HepG2 (cell line): ENCODE data around the gene FRMD4A. TPM values are rescaled to one million over a fixed set of nuclear protein-coding genes. Genes with fewer than 3 reads are reported as not detected.

Experiments
- ATAC-seq: fragments of 200-7000 bp; cut with Tn5 transposase; 3 replicates; pipeline ENCODE4 v1.9.1; 2020; ENCODE audit warnings: mild to moderate bottlenecking, moderate library complexity
- BruUV-seq: library from RNA; stranded (reverse); fragments of 400-500 nt; replicated peaks from 2 replicates; lab custom pipeline; 2021; lab: Mats Ljungman, UMichigan
- CTCF ChIA-PET: fragments of 300-600 bp; formaldehyde crosslinking; extraction: SDS; loops from one replicate; lab custom pipeline; 2021; ENCODE audit warnings: low total read pairs, inconsistent platforms, low intra/inter-chr PET ratio; lab: Yijun Ruan, JAX
- POLR2A ChIA-PET: fragments of 350-600 bp; sonication (Branson Sonifier 250); formaldehyde crosslinking; loops from one replicate; lab custom pipeline; 2020; ENCODE audit warnings: antibody characterized with exemption, inconsistent platforms; lab: Yijun Ruan, JAX
- DNase-seq: peaks from one replicate; pipeline ENCODE4 v3.0.0-alpha.2; 2015; ENCODE audit warnings: low spot score
- FAIRE-seq: peaks from 3 replicates; lab custom pipeline; 2011; peaks lifted over from hg19 to GRCh38; lab: Jason Lieb, UNC
- H2AFZ ChIP-seq: one replicate; pipeline ENCODE4 v1.6.1; 2011; ENCODE audit warnings: low read length, inconsistent platforms
- H3K27ac ChIP-seq: fragments of 300-600 bp; 3 replicates; pipeline ENCODE4 v1.8.0; 2011; ENCODE audit warnings: mixed run types, mild to moderate bottlenecking, mixed read lengths, low read length, inconsistent platforms; ENCODE audit not compliant: insufficient read depth; ENCODE audit errors: extremely low read length
- H3K27me3 ChIP-seq, 2 experiments: fragments of 200-600 bp in 1 of 2; 2 replicates in 1 of 2; 3 replicates in 1 of 2; pipeline versions ENCODE4 v1.6.0 to v1.8.0; 2011; ENCODE audit warnings: low read length in 2 of 2, mild to moderate bottlenecking in 2 of 2, moderate library complexity in 2 of 2, inconsistent platforms in 1 of 2; ENCODE audit not compliant: insufficient read depth in 2 of 2, control insufficient read depth in 1 of 2
- H3K36me3 ChIP-seq, 2 experiments: fragments of 200-600 bp in 1 of 2; replicated peaks in 1 of 2; 2 replicates in 1 of 2; 3 replicates in 1 of 2; pipeline versions ENCODE4 v1.5.1 to v1.8.0; 2011; ENCODE audit warnings: low read length in 2 of 2, inconsistent platforms in 1 of 2; ENCODE audit not compliant: insufficient read depth in 2 of 2, control insufficient read depth in 1 of 2
- H3K4me1 ChIP-seq: 2 replicates; pipeline ENCODE4 v1.5.1; 2012; ENCODE audit warnings: low read length, inconsistent platforms; ENCODE audit not compliant: insufficient read depth
- H3K4me2 ChIP-seq: 2 replicates; pipeline ENCODE4 v1.6.0; 2011; ENCODE audit warnings: low read depth, low read length, inconsistent platforms
- H3K4me3 ChIP-seq, 3 experiments: fragments of 200-600 bp in 1 of 3; sonication (generic), shearing (Covaris generic) in 1 of 3; replicated peaks in 1 of 3; 2 replicates each; pipeline ENCODE4 v1.5.1; 2011 to 2016; ENCODE audit warnings: low read length in 3 of 3, inconsistent platforms in 2 of 3, low read depth in 2 of 3, mild to moderate bottlenecking in 2 of 3, control low read depth in 1 of 3, mixed read lengths in 1 of 3; ENCODE audit not compliant: insufficient read depth in 1 of 3
- H3K79me2 ChIP-seq: one replicate; pipeline ENCODE4 v1.6.1; 2011; ENCODE audit warnings: low read length, inconsistent platforms; ENCODE audit not compliant: insufficient read depth
- H3K9ac ChIP-seq: 2 replicates; pipeline ENCODE4 v1.6.0; 2011; ENCODE audit warnings: mild to moderate bottlenecking, low read depth, low read length, inconsistent platforms; ENCODE audit not compliant: insufficient read depth
- H3K9me3 ChIP-seq: 2 replicates; pipeline ENCODE4 v1.5.1; 2012; ENCODE audit warnings: mild to moderate bottlenecking, low read length
- H4K20me1 ChIP-seq: 2 replicates; pipeline ENCODE4 v1.6.0; 2011; ENCODE audit warnings: inconsistent platforms, mild to moderate bottlenecking, low read length, moderate library complexity; ENCODE audit not compliant: insufficient read depth
- ARHGAP35 ChIP-seq: sonication (generic); formaldehyde crosslinking; IDR thresholded peaks from 2 replicates; pipeline ENCODE4 v1.9.0; 2022; ENCODE audit warnings: mild to moderate bottlenecking, inconsistent platforms, moderate library complexity, missing genetic modification reagents, borderline replicate concordance
- KMT2A ChIP-seq: sonication (generic); formaldehyde crosslinking; IDR thresholded peaks from 2 replicates; pipeline ENCODE4 v1.4.0; 2020; ENCODE audit warnings: missing genetic modification reagents
- MAFK ChIP-seq, 2 experiments: IDR thresholded peaks in 1 of 2; conservative IDR thresholded peaks in 1 of 2; 2 replicates each; pipeline ENCODE4 v1.6.1; 2011; ENCODE audit warnings: improper control_type of control experiment in 2 of 2, low read length in 2 of 2
- NAIF1 ChIP-seq: sonication (generic); formaldehyde crosslinking; IDR thresholded peaks from 2 replicates; pipeline ENCODE4 v1.5.0; 2020; ENCODE audit warnings: mild to moderate bottlenecking, missing genetic modification reagents, borderline replicate concordance
- NFE2L2 ChIP-seq: fragments of 150-350 bp; IDR thresholded peaks from 2 replicates; pipeline ENCODE4 v1.6.1; 2014; ENCODE audit warnings: low read length
- TFAP4 ChIP-seq: sonication (generic); IDR thresholded peaks from 2 replicates; pipeline ENCODE4 v1.6.1; 2016; ENCODE audit warnings: low read depth, borderline replicate concordance
- TMF1 ChIP-seq: sonication (generic); formaldehyde crosslinking; IDR thresholded peaks from 2 replicates; pipeline ENCODE4 v1.8.1; 2022; ENCODE audit warnings: low read depth, missing genetic modification reagents
- ZBTB34 ChIP-seq: sonication (generic); formaldehyde crosslinking; IDR thresholded peaks from 2 replicates; pipeline ENCODE4 v1.8.0; 2022; ENCODE audit warnings: mild to moderate bottlenecking, missing genetic modification reagents
- ZNF616 ChIP-seq: sonication (generic); formaldehyde crosslinking; IDR thresholded peaks from 2 replicates; pipeline ENCODE4 v1.5.0; 2020; ENCODE audit warnings: low read depth, mild to moderate bottlenecking, missing genetic modification reagents
- ZNF629 ChIP-seq: sonication (generic); formaldehyde crosslinking; conservative IDR thresholded peaks from 2 replicates; pipeline ENCODE4 v1.5.0; 2020; ENCODE audit warnings: missing genetic modification reagents
- ZNF670 ChIP-seq: sonication (generic); formaldehyde crosslinking; IDR thresholded peaks from 2 replicates; pipeline ENCODE4 v1.8.0; 2022; ENCODE audit warnings: mild to moderate bottlenecking, missing genetic modification reagents, borderline replicate concordance
- ZNF749 ChIP-seq: sonication (generic); formaldehyde crosslinking; IDR thresholded peaks from 2 replicates; pipeline ENCODE4 v1.8.0; 2022; ENCODE audit warnings: mild to moderate bottlenecking, missing genetic modification reagents, moderate library complexity, borderline replicate concordance
- ZNF839 ChIP-seq: sonication (generic); formaldehyde crosslinking; IDR thresholded peaks from 2 replicates; pipeline ENCODE4 v1.4.0; 2020; ENCODE audit warnings: missing genetic modification reagents, mild to moderate bottlenecking, borderline replicate concordance
- ZSCAN5A ChIP-seq: sonication (generic); formaldehyde crosslinking; IDR thresholded peaks from 2 replicates; pipeline ENCODE4 v1.8.0; 2022; ENCODE audit warnings: mild to moderate bottlenecking, missing genetic modification reagents, borderline replicate concordance
- WGBS: methylation state at CpG from one replicate; pipeline ENCODE4 v1.1.6; 2017; ENCODE audit warnings: low lambda C conversion rate; 5-methylcytosine and 5-hydroxymethylcytosine counted together
- in situ Hi-C: cut with HindIII; loops from 2 replicates; pipeline ENCODE4 v1.10.0; 2017; ENCODE audit warnings: low pct_unique_long_range_greater_than_20kb; ENCODE audit not compliant: extremely low pct_ligation_motif_present
- intact Hi-C: fragments of 100-400 bp; cut with micrococcal nuclease; formaldehyde crosslinking; loops from one replicate; pipeline ENCODE4 v1.10.0; 2022; ENCODE audit not compliant: unreplicated experiment
- polyA plus RNA-seq, 8 experiments: library from polyadenylated mRNA; depleted of rRNA in 3 of 8; stranded (reverse) in 7 of 8; unstranded in 1 of 8; fragments of >200 nt; fragmentation: Illumina TruSeq in 4 of 8; extraction: Trizol in 4 of 8; gene quantifications; 2 replicates each; pipeline versions ENCODE4 v1.2.1 to v1.2.3, GENCODE V29; 2011 to 2016; ENCODE audit warnings: low read depth in 4 of 8, missing spikeins in 1 of 8, mixed read lengths in 1 of 8; ENCODE audit not compliant: insufficient read depth in 1 of 8
- total RNA-seq, 5 experiments: library from RNA; depleted of rRNA; stranded (reverse); fragments of >200 nt; fragmentation: Illumina TruSeq; extraction: Trizol; gene quantifications; 2 replicates each; pipeline ENCODE4 v1.2.3, GENCODE V29; 2016; ENCODE audit warnings: low read depth in 1 of 5

Gene FRMD4A
- total and polyA plus RNA-seq, 2 of the 13 experiments (the other 11 are each of a cell fraction or from before 2014, with no cell fraction given), result 0.09 to 0.26 TPM

- H3K4me2 ChIP-seq, result no peak overlapping the region
- H4K20me1 ChIP-seq, result no peaks in the 10 kb centered on the region
- H3K4me3 ChIP-seq, result no peak overlapping the region
- H3K27me3 ChIP-seq, result peaks cover 1 to 15% of the 10 kb centered on the region in 2 experiments; a peak in 3 of 5 replicates
- no peak overlapping the region for H2AFZ ChIP-seq
- in situ Hi-C loops (no loop called here), intact Hi-C loops (no loop called here)
- ChIA-PET CTCF (no interaction called here), POLR2A (no interaction called here)
- no peak overlapping the region for H3K27ac ChIP-seq
- 0% methylated on average over 4 of the region's 8 CpGs for WGBS
- no peaks in the 10 kb centered on the region for H3K79me2 ChIP-seq
- H3K9me3 ChIP-seq, result no peaks in the 10 kb centered on the region
- no peaks in the 10 kb centered on the region for H3K4me1 ChIP-seq
- FAIRE-seq, result no peak
- no peaks in the 10 kb centered on the region for H3K36me3 ChIP-seq
- no peak for TF ChIP-seq TFAP4
- DNase-seq, result no peak
- peak; percentile 73 for ATAC-seq
- no peak overlapping the region for H3K9ac ChIP-seq
- no TSS peak for BruUV-seq
Observed at GRCh38 chr10:13847201-13847631, 483.5 kb downstream of the FRMD4A start.

- FAIRE-seq, result no peak
- H3K9me3 ChIP-seq, result 0 out of 2 replicates have a peak, but pooled peaks cover 3% of the 10 kb centered on the region
- DNase-seq, result no peak
- H3K4me3 ChIP-seq, result no peak overlapping the region
- BruUV-seq, result no TSS peak
- ATAC-seq, result no peak
- H3K9ac ChIP-seq, result no peak overlapping the region
- intact Hi-C loops, result no loop called here
- ChIA-PET POLR2A (no interaction called here), CTCF (no interaction called here)
- no peaks in the 10 kb centered on the region for H3K36me3 ChIP-seq
- in situ Hi-C loops, result no loop called here
- no peak overlapping the region for H3K27ac ChIP-seq
- H3K79me2 ChIP-seq, result no peaks in the 10 kb centered on the region
- H3K27me3 ChIP-seq, result peaks cover 1 to 15% of the 10 kb centered on the region in 2 experiments; a peak in 3 of 5 replicates
- WGBS, result 3% methylated on average over 4 of the region's 4 CpGs
- no peaks in the 10 kb centered on the region for H3K4me1 ChIP-seq
- no peaks in the 10 kb centered on the region for H4K20me1 ChIP-seq
- no peak overlapping the region for H2AFZ ChIP-seq
- H3K4me2 ChIP-seq, result no peak overlapping the region
- TF ChIP-seq NAIF1 (CRISPR knock-in tag) (no peak), MAFK (conservative IDR thresholded peaks at IDR 0.05 in 1 of 2, IDR thresholded peaks at IDR 0.05 in 1 of 2; ENCODE audit: low read length in 2 of 2) (peak; percentile 91 to 95), ZNF749 (CRISPR knock-in tag) (no peak), KMT2A (CRISPR knock-in tag) (no peak), NFE2L2 (peak; percentile 71), ZBTB34 (CRISPR knock-in tag) (no peak), ZSCAN5A (CRISPR knock-in tag) (no peak), ZNF670 (CRISPR knock-in tag) (no peak), ZNF616 (CRISPR knock-in tag) (no peak), ZNF839 (no peak), ZNF629 (CRISPR knock-in tag) (no peak), ARHGAP35 (no peak), TMF1 (no peak)
Observed at GRCh38 chr10:13845897-13846296, 484.8 kb downstream of the FRMD4A start.
